Measurements from ENCODE around the gene DLL4.

The DLL4 gene

GRCh38 chr15:40928821-40929659 lies at the start of gene DLL4:
Gene DLL4, plus strand, starts transcription at chr15:40929340. Its CDS starts 329 bp downstream, at chr15:40929669.
- peak; percentile 98 for DNase-seq

DNA sequence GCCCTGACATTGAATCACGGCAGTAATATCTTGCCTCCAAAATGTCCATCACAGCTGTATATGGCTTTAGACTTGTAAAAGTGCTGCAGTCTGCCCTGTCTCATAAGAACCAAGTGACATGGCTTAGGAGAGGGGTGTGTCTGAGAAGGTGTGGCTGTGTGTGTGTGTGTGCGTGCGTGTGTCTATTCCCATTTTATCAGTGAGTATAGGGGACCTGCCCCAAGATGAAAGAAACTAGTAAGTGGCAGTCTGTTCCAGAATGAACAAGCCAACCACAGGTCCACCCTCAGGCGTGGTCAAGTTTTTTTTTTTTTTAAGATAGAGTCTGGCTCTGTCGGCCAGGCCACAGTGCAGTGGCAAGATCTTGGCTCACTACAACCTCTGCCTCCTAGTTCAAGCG lies 49.5 kb upstream of the DLL4 start:
- no peak for DNase-seq

DNA sequence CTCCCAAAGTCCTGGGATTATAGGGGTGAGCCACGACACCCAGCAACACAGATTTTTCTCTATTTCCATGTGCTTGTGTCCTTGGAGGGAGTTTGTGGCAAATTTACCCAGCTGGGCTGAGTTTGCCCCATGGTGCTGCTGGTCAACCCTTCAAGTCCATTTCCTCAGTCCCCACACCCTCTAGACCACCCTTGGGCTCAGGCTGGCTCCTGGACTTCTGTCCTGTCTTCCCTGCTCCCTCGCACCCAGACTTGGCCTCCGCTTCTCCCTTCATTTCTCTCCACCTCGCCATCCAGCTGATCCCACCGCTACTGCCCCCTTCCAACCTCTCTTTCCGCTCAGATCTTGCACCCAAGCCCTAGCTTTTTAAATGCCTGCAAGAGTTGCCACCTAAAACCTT lies 47.8 kb upstream of the DLL4 start:
- no peak for DNase-seq

DNA sequence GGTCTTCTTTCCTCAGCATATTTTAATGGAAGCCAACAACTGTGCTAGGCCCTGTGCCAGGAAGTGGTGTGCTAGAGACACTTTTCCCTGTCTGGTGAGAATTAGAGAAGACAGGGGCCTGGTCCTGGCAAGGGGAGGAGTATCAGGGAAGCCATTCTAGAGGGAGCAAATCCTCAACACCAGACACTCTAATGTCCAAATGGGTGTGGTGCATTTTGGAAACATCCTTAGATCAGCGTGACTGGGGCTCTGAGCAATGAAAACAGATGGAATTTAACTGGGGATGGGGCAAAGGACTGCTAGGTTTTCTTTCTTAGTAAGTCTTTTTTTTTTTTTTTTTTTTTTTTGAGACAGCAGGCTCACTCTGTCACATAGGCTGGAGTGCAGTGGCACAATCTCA lies 42.6 kb upstream of the DLL4 start:
- no peak for DNase-seq

DNA sequence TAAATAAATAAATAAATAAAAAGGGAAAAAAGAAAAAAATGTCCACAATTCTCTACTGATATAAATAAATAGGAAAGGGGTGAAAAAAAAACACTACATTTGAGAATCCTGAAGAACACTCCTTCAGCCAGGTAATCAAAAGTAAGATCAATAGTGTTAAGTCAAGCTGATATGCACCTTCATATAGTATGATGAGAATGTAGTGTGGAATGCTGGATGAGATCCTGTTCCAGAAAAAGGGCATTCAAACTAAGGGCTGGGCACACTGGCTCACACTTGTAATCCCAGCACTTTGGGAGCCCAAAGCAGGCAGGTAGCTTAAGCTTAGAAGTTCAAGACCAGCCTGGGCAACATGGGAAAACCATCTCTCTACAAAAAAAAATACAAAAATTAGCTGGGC lies 40.0 kb upstream of the DLL4 start:
- no peak for DNase-seq

GRCh38 chr15:40891138-40891537 lies 38.0 kb upstream of the DLL4 start:
- DNase-seq: no peak

DNA sequence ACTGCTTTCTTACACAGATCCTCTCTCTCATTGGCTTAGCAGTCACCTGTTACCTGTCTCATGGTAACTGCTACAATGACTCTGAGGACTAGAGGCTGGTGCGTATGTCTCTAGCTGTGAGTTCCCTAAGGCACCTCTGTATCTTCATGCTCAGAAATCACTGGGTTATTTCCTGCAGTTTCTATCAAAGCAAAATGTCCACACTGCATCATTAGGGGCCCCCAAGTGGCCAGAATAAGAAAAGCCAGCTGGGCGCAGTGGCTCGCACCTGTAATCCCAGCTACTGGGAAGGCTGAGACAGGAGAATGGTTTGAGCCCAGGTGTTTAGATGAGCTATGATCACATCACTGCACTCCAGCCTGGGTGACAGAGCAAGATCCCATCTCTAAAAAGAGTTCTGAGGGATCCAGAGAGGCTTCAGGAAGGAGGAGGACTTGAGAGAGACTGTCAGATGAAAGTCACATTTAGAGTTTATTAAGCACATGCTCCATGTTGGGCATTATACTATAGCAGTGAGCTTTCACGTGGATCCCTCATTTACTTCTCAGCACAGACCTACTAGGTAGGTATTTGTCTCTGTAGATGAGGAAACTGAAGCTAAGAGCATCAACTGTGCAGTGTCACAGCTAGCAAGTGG lies 37.2 kb upstream of the DLL4 start:
- DNase-seq: peak; percentile 84

- no peak for DNase-seq
Measured at GRCh38 chr15:40892447-40893012, 36.6 kb upstream of the DLL4 start.

- DNase-seq: no peak
Measured at GRCh38 chr15:40893019-40893670, 36.0 kb upstream of the DLL4 start.

GRCh38 chr15:40893733-40894680 lies 35.1 kb upstream of the DLL4 start, which contains the start of gene VPS18:
Gene VPS18, plus strand, starts transcription at chr15:40894450. Its CDS starts 319 bp downstream, at chr15:40894769.
- DNase-seq: peak; percentile 99

DNA sequence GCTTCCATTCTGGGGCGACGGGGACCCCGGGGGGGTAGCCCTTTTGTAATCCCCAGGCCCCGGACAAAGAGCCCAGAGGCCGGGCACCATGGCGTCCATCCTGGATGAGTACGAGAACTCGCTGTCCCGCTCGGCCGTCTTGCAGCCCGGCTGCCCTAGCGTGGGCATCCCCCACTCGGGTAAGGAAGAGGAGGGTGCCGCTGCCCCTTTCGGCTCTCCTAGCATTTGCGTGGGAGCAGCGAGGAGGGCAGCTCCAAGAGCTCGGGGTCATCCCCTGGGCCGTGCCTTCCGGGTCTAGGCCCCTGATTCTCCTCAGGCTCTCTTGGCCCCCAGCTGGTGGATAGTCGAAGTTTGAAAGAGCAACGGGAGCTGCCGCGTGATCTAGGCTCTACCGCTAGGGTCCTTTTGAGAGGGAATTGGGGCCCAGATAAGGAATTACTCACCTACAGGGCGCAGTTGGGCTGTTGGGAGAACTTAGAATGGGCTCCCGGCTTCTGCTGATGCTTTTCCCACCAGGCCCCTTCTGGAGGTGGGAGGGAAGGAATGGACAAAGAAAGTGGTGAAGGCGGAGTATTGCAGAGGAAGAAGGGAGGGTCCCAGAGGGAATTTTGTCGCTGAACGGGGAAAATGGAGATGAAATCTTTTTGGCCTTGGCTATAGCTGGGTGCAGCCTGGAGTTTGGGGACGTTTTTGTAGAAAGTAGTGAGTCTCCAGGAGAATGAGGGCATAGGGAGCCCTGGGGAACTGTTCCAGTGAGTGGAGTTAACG lies 34.3 kb upstream of the DLL4 start:
- DNase-seq: peak; percentile 77

DNA sequence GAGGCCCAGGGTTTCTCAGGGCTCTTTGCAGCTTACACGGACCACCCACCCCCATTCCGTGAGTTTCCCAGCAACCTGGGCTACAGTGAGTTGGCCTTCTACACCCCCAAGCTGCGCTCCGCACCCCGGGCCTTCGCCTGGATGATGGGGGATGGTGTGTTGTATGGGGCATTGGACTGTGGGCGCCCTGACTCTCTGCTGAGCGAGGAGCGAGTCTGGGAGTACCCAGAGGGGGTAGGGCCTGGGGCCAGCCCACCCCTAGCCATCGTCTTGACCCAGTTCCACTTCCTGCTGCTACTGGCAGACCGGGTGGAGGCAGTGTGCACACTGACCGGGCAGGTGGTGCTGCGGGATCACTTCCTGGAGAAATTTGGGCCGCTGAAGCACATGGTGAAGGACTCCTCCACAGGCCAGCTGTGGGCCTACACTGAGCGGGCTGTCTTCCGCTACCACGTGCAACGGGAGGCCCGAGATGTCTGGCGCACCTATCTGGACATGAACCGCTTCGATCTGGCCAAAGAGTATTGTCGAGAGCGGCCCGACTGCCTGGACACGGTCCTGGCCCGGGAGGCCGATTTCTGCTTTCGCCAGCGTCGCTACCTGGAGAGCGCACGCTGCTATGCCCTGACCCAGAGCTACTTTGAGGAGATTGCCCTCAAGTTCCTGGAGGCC lies 29.5 kb upstream of the DLL4 start:
- no peak for DNase-seq

GRCh38 chr15:40900256-40901052 lies 28.7 kb upstream of the DLL4 start:
- no peak for DNase-seq

- no peak for DNase-seq
Measured at GRCh38 chr15:40901053-40901443, 28.1 kb upstream of the DLL4 start.

GRCh38 chr15:40902605-40903561 lies 26.3 kb upstream of the DLL4 start:
- DNase-seq: no peak

DNA sequence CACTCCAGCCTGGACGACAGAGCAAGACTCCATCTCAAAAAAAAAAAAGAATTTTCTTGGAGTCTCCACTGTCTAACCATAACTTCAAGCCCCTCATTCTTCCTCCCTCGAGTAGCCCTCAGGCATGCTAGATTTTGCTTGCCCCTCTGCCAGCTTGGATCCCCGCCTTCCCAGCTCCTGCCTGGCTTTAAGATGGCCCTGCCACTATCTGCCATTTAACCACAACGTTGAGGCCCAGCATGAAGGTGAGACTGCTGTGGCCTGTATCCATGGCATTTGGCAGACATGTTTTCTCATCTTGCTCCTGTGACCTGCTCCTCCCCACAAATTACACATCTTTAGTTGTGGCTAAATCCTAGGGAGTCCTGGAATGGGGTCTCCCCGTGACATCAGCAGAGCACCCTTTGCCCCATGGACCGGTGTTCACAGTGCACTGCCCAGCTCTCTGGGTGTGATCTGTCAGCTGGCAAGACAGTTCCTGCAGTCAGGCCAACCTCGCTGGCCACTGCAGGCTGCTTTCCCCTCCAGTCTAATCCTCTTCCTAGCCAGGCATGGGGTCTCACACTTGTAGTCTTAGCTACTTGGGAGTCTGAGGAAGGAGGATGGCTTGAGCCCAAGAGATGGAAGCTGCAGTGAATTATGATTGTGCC lies 24.5 kb upstream of the DLL4 start:
- DNase-seq: no peak

GRCh38 chr15:40906091-40906990 lies 22.8 kb upstream of the DLL4 start:
- DNase-seq: peak; percentile 97

Data from NCI-H69 (cell line).